ENCODE results near the gene TMEM72.

The TMEM72 gene

GRCh38 chr10:44890696-44891563 lies 20.2 kb upstream of the TMEM72 start:
- DNase-seq, result no peak

GRCh38 chr10:44891721-44892120 lies 19.4 kb upstream of the TMEM72 start:
- DNase-seq, result no peak

- no peak for DNase-seq
Measured at GRCh38 chr10:44893604-44894468, 17.3 kb upstream of the TMEM72 start.

- no peak for DNase-seq
Measured at GRCh38 chr10:44894691-44895090, 16.4 kb upstream of the TMEM72 start.

- no peak for DNase-seq
Measured at GRCh38 chr10:44895280-44895679, 15.9 kb upstream of the TMEM72 start.

- DNase-seq, result no peak
Measured at GRCh38 chr10:44897049-44897448, 14.1 kb upstream of the TMEM72 start.

GRCh38 chr10:44898665-44899064 lies 12.5 kb upstream of the TMEM72 start:
- DNase-seq, result peak; percentile 46

- DNase-seq, result no peak
Measured at GRCh38 chr10:44899450-44900080, 11.6 kb upstream of the TMEM72 start.

GRCh38 chr10:44902941-44903545 lies 8.1 kb upstream of the TMEM72 start:
- DNase-seq, result no peak

GRCh38 chr10:44906486-44906885 lies 4.7 kb upstream of the TMEM72 start:
- DNase-seq, result no peak

- DNase-seq, result no peak
Measured at GRCh38 chr10:44907556-44907955, 3.6 kb upstream of the TMEM72 start.

GRCh38 chr10:44908066-44908749 lies 2.9 kb upstream of the TMEM72 start:
- peak; percentile 24 for DNase-seq

GRCh38 chr10:44908936-44909630 lies 2.1 kb upstream of the TMEM72 start:
- DNase-seq, result peak; percentile 44

- no peak for DNase-seq
Measured at GRCh38 chr10:44909910-44910309, 1.2 kb upstream of the TMEM72 start.

GRCh38 chr10:44910602-44911001 lies 535 bp upstream of the TMEM72 start:
- DNase-seq, result no peak

GRCh38 chr10:44911951-44912350 lies 814 bp downstream of the TMEM72 start:
- DNase-seq, result no peak

- DNase-seq, result no peak
Measured at GRCh38 chr10:44913350-44914081, 2.4 kb downstream of the TMEM72 start.

- no peak for DNase-seq
Measured at GRCh38 chr10:44914891-44915290, 3.8 kb downstream of the TMEM72 start.

GRCh38 chr10:44916429-44916828 lies 5.3 kb downstream of the TMEM72 start:
- no peak for DNase-seq

GRCh38 chr10:44917848-44918247 lies 6.7 kb downstream of the TMEM72 start:
- DNase-seq, result no peak

- no peak for DNase-seq
Measured at GRCh38 chr10:44920252-44920651, 9.1 kb downstream of the TMEM72 start.
